Osteocyte (in vitro differentiated cells): ENCODE data around the gene CPSF3. TPM values are rescaled to one million over a fixed set of nuclear protein-coding genes. Genes with fewer than 3 reads are reported as not detected.

Source experiments
- DNase-seq: peaks from one replicate; pipeline ENCODE4 v3.0.0; 2021; ENCODE audit warnings: mixed read lengths; ENCODE audit not compliant: unreplicated experiment; ENCODE audit errors: extremely low spot score
- H3K27ac Mint-ChIP-seq: one replicate; pipeline ENCODE4 v1.8.0; 2021; ENCODE audit warnings: mild to moderate bottlenecking, mixed read lengths; ENCODE audit not compliant: unreplicated experiment
- H3K27me3 Mint-ChIP-seq: one replicate; pipeline ENCODE4 v1.8.0; 2021; ENCODE audit warnings: mixed read lengths; ENCODE audit not compliant: unreplicated experiment
- H3K36me3 Mint-ChIP-seq: one replicate; pipeline ENCODE4 v1.8.0; 2021; ENCODE audit warnings: mixed read lengths; ENCODE audit not compliant: unreplicated experiment
- H3K4me1 Mint-ChIP-seq: one replicate; pipeline ENCODE4 v1.8.0; 2021; ENCODE audit warnings: mixed read lengths; ENCODE audit not compliant: unreplicated experiment
- H3K4me3 Mint-ChIP-seq: one replicate; pipeline ENCODE4 v1.8.0; 2021; ENCODE audit warnings: mild to moderate bottlenecking, moderate library complexity, mixed read lengths; ENCODE audit not compliant: unreplicated experiment
- H3K9me3 Mint-ChIP-seq: one replicate; pipeline ENCODE4 v1.8.0; 2021; ENCODE audit warnings: mixed read lengths; ENCODE audit not compliant: unreplicated experiment
- CTCF ChIP-seq: fragments of 200-600 bp; sonication (generic); IDR thresholded peaks from 2 replicates; pipeline ENCODE4 v1.5.0; 2021; ENCODE audit warnings: antibody characterized with exemption, mild to moderate bottlenecking, moderate library complexity
- total RNA-seq: library from RNA; stranded (reverse); gene quantifications from 2 replicates; pipeline ENCODE4 v1.2.1, GENCODE V29; 2021

Gene CPSF3
- total RNA-seq, 1 donor from 2014 or later = 27.7 TPM

GRCh38 chr2:9484533-9484932 is 61.1 kb downstream of the CPSF3 start:
- peaks cover 7% of the 10 kb centered on the region for H3K4me1 Mint-ChIP-seq
- H3K27ac Mint-ChIP-seq = no peak overlapping the region
- H3K4me3 Mint-ChIP-seq = no peak overlapping the region
- H3K36me3 Mint-ChIP-seq = peaks cover 46% of the 10 kb centered on the region
- H3K9me3 Mint-ChIP-seq = no peaks in the 10 kb centered on the region
- TF ChIP-seq CTCF = no peak
- DNase-seq = no peak
- no peaks in the 10 kb centered on the region for H3K27me3 Mint-ChIP-seq

GRCh38 chr2:9488583-9489547 is 65.4 kb downstream of the CPSF3 start:
- Mint-ChIP-seq H3K4me1 (no peaks in the 10 kb centered on the region), H3K9me3 (no peaks in the 10 kb centered on the region), H3K27ac (peak overlapping the region; percentile 28), H3K27me3 (no peaks in the 10 kb centered on the region), H3K36me3 (peaks cover 70% of the 10 kb centered on the region), H3K4me3 (no peak overlapping the region)
- no peak for TF ChIP-seq CTCF
- DNase-seq = no peak

- H3K27me3 Mint-ChIP-seq = no peaks in the 10 kb centered on the region
- no peak for DNase-seq
- H3K4me1 Mint-ChIP-seq = no peaks in the 10 kb centered on the region
- no peak overlapping the region for H3K27ac Mint-ChIP-seq
- no peaks in the 10 kb centered on the region for H3K9me3 Mint-ChIP-seq
- TF ChIP-seq CTCF = no peak
- no peak overlapping the region for H3K4me3 Mint-ChIP-seq
- peaks cover 65% of the 10 kb centered on the region for H3K36me3 Mint-ChIP-seq
These were observed 67.3 kb downstream of the CPSF3 start for GRCh38 chr2:9490789-9491188.

- Mint-ChIP-seq H3K27me3 (no peaks in the 10 kb centered on the region), H3K4me3 (no peak overlapping the region), H3K9me3 (no peaks in the 10 kb centered on the region), H3K36me3 (peaks cover 72% of the 10 kb centered on the region), H3K27ac (no peak overlapping the region), H3K4me1 (peaks cover under 1% of the 10 kb centered on the region)
- DNase-seq = no peak
- no peak for TF ChIP-seq CTCF
These were observed 69.5 kb downstream of the CPSF3 start for GRCh38 chr2:9492927-9493326.

- Mint-ChIP-seq H3K36me3 (peaks cover 73% of the 10 kb centered on the region), H3K27ac (no peak overlapping the region), H3K27me3 (no peaks in the 10 kb centered on the region), H3K4me1 (peaks cover 6% of the 10 kb centered on the region), H3K9me3 (no peaks in the 10 kb centered on the region), H3K4me3 (no peak overlapping the region)
- TF ChIP-seq CTCF = no peak
- no peak for DNase-seq
These were observed 70.0 kb downstream of the CPSF3 start for GRCh38 chr2:9493478-9493877.
